Kidney (tissue), 14 donors: ENCODE results near the gene TDRD12. TPM values are rescaled to one million over a fixed set of nuclear protein-coding genes. Genes with fewer than 3 reads are reported as not detected.
"Not testable (repeated sequence)": the region's sequence is repeated elsewhere in the genome, so short reads cannot be mapped to it uniquely, and the experiment has no call there.

Source experiments
- DNase-seq, 5 donors: peaks; one replicate each; pipeline ENCODE4 v3.0.0-alpha.2; 2013 to 2020
- FAIRE-seq: peaks from 2 replicates; lab custom pipeline; 2012; peaks lifted over from hg19 to GRCh38; lab: Jason Lieb, UNC
- H3K27ac ChIP-seq, 2 donors: one replicate each; pipeline ENCODE4 v1.7.0; 2013; ENCODE audit warnings: low read depth in 2 of 2, low read length in 2 of 2, inconsistent platforms in 1 of 2
- H3K27me3 ChIP-seq: one replicate; pipeline ENCODE4 v1.7.1; 2013; ENCODE audit warnings: low read length, inconsistent platforms; ENCODE audit not compliant: control insufficient read depth, insufficient read depth
- H3K36me3 ChIP-seq, 3 donors: one replicate each; pipeline versions ENCODE4 v1.7.0 to v1.7.1; 2013; ENCODE audit warnings: low read length in 3 of 3, control low read depth in 1 of 3, inconsistent platforms in 1 of 3; ENCODE audit not compliant: insufficient read depth in 3 of 3, control insufficient read depth in 2 of 3
- H3K4me1 ChIP-seq, 3 donors: one replicate each; pipeline versions ENCODE4 v1.7.0 to v1.7.1; 2013; ENCODE audit warnings: low read length in 3 of 3, inconsistent platforms in 1 of 3, low read depth in 1 of 3; ENCODE audit not compliant: control insufficient read depth in 2 of 3, insufficient read depth in 2 of 3
- H3K4me3 ChIP-seq, 3 donors: one replicate each; pipeline versions ENCODE4 v1.7.0 to v1.8.1; 2013; ENCODE audit warnings: low read length in 3 of 3, control low read depth in 1 of 3, inconsistent platforms in 1 of 3
- H3K9ac ChIP-seq, 3 donors: one replicate each; pipeline versions ENCODE4 v1.7.0 to v1.7.1; 2013; ENCODE audit warnings: low read length in 3 of 3, control low read depth in 1 of 3, inconsistent platforms in 1 of 3
- H3K9me3 ChIP-seq, 3 donors: one replicate each; pipeline versions ENCODE4 v1.7.0 to v1.7.1; 2013; ENCODE audit warnings: low read length in 3 of 3, control low read depth in 1 of 3, inconsistent platforms in 1 of 3; ENCODE audit not compliant: control insufficient read depth in 2 of 3, insufficient read depth in 1 of 3
- CTCF ChIP-seq: IDR thresholded peaks from 3 replicates; pipeline ENCODE4 v1.5.1; 2012; ENCODE audit warnings: mild to moderate bottlenecking, moderate library complexity, borderline replicate concordance; ENCODE audit not compliant: insufficient read depth; ENCODE audit errors: extremely low read depth
- intact Hi-C: fragments of 100-400 bp; cut with DNase I; formaldehyde crosslinking; loops from one replicate; pipeline ENCODE4 v1.11.1; 2022
- polyA plus RNA-seq: library from polyadenylated mRNA; stranded (reverse); fragments of 350-450 nt; fragmentation: Illumina TruSeq; extraction: RNeasy Lipid Tissue Mini Kit (QIAGEN cat#74804); gene quantifications from one replicate; pipeline ENCODE4 v1.2.3, GENCODE V29; 2014; ENCODE audit warnings: low read depth, low replicate concordance; ENCODE audit not compliant: insufficient read depth
- total RNA-seq: library from RNA; stranded (reverse); fragmentation: NEBNext Ultra II Directional; extraction: Animal tissue kit (Norgen Biotek cat#: 25700); gene quantifications from one replicate; pipeline ENCODE4 v1.2.1, GENCODE V29; 2021
- donor health status: control.
- donor health status: control.
- donor health status: control.
- donor health status: control.
- donor health status: control.
- donor health status: DM: yes; HTN: yes; CAD: no.
- donor health status: Normal renal cell carcinoma (clear cell type).

Gene TDRD12
- total and polyA plus RNA-seq, 2 donors from 2014 or later: 0.38 TPM; not detected in 1

GRCh38 chr19:32691291-32691951 lies 28.1 kb upstream of the TDRD12 start, which contains the start of gene NUDT19:
Gene NUDT19 (plus strand): TSS chr19:32691821. CDS start chr19:32691961, 140 bp downstream.
- DNase-seq (peak; percentile 90 to 96 (median 92)), FAIRE-seq (no peak)
- peak within 1 kb of the TSS; percentile 76 to 80 (median 80) for H3K4me3 ChIP-seq
- intact Hi-C loops: no loop called here
- H3K9ac ChIP-seq: peak within 1 kb of the TSS; percentile 43 to 67 (median 62)
- H3K4me1 ChIP-seq: peaks cover 2 to 20% (median 7%) of the 10 kb centered on the region in 3 donors
- no peak for TF ChIP-seq CTCF
- H3K36me3 ChIP-seq: no peaks in the 10 kb centered on the region
- H3K27me3 ChIP-seq: no peaks in the 10 kb centered on the region
- no peaks in the 10 kb centered on the region for H3K9me3 ChIP-seq
- H3K27ac ChIP-seq: peak within 1 kb of the TSS; percentile 72 to 74

- no peaks in the 10 kb centered on the region for H3K27me3 ChIP-seq
- peaks cover 2 to 20% (median 7%) of the 10 kb centered on the region in 3 donors for H3K4me1 ChIP-seq
- no peaks in the 10 kb centered on the region for H3K9me3 ChIP-seq
- H3K9ac ChIP-seq: peak overlapping the region; percentile 43 to 67 (median 62)
- FAIRE-seq (no peak), DNase-seq (peak; percentile 59 to 88 (median 74))
- intact Hi-C loops: no loop called here
- TF ChIP-seq CTCF: no peak
- H3K4me3 ChIP-seq: peak overlapping the region; percentile 76 to 80 (median 80)
- peak overlapping the region; percentile 72 to 74 for H3K27ac ChIP-seq
- no peaks in the 10 kb centered on the region for H3K36me3 ChIP-seq
These were observed 27.4 kb upstream of the TDRD12 start for GRCh38 chr19:32691952-32692726.

- TF ChIP-seq CTCF: no peak
These were observed 26.9 kb upstream of the TDRD12 start for GRCh38 chr19:32692727-32693061.

GRCh38 chr19:32693151-32694108 lies 26.1 kb upstream of the TDRD12 start:
- H3K36me3 ChIP-seq, H3K27ac ChIP-seq, FAIRE-seq, H3K9me3 ChIP-seq, H3K27me3 ChIP-seq, intact Hi-C loops, H3K9ac ChIP-seq: not testable (repeated sequence)
- peaks cover 2 to 20% (median 7%) of the 10 kb centered on the region in 3 donors for H3K4me1 ChIP-seq
- DNase-seq: peak in 1 of 5 donors; percentile 32
- peak overlapping the region in 2 of 3 donors; percentile 78 to 80 for H3K4me3 ChIP-seq

More at GRCh38 chr19:32692727-32693061, 26.9 kb upstream of the TDRD12 start:
- H3K9ac ChIP-seq: peak overlapping the region; percentile 4 to 67 (median 43)
- H3K4me1 ChIP-seq: peaks cover 2 to 20% (median 7%) of the 10 kb centered on the region in 3 donors
- no peak for FAIRE-seq
- H3K27ac ChIP-seq: peak overlapping the region in 1 of 2 donors; percentile 74
- H3K27me3 ChIP-seq: no peaks in the 10 kb centered on the region
- DNase-seq: no peak
- no peaks in the 10 kb centered on the region for H3K9me3 ChIP-seq
- no peaks in the 10 kb centered on the region for H3K36me3 ChIP-seq
- intact Hi-C loops: no loop called here
- H3K4me3 ChIP-seq: peak overlapping the region; percentile 30 to 80 (median 78)

GRCh38 chr19:32694316-32694715 lies 25.3 kb upstream of the TDRD12 start:
- H3K9ac ChIP-seq, FAIRE-seq, H3K27ac ChIP-seq, H3K9me3 ChIP-seq, H3K27me3 ChIP-seq, DNase-seq, intact Hi-C loops, H3K36me3 ChIP-seq: not testable (repeated sequence)
- peaks cover 2 to 20% (median 7%) of the 10 kb centered on the region in 3 donors for H3K4me1 ChIP-seq
- peak overlapping the region in 2 of 3 donors; percentile 48 to 80 for H3K4me3 ChIP-seq
